ENCODE data around the gene WDFY1.

The WDFY1 gene

DNA sequence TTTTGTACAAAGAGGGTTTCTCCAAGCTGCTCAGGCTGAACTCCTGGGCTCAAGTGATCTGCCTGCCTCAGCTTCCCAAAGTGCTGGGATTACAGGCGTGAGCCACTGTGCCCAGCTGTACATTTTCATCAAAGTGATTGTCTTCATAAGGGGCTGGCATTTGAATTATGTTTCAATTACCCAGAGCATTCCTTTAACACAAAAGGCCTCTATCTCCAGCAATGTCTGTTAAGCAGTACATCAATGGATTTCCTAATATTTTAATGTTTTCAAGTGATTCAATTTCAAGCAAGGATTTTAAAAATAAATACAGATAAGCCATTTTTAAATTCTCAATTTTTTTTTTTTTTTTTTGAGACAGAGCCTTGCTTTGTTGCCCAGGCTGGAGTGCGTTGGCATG is 56.9 kb downstream of the WDFY1 start:
- no peak overlapping the region for H3K4me2 ChIP-seq (ENCODE audit: insufficient read depth, low read length)
- no peak overlapping the region for H3K9ac ChIP-seq (ENCODE audit: low read depth, low read length)
- H3K36me3 ChIP-seq (ENCODE audit: insufficient read depth, low read length) = peaks cover 12% of the 10 kb centered on the region
- DNase-seq = no peak
- ATAC-seq (ENCODE audit: insufficient read depth, low read depth) = no peak
- no peaks in the 10 kb centered on the region for H3K4me1 ChIP-seq (ENCODE audit: insufficient read depth, low read length)
- H4K20me1 ChIP-seq (ENCODE audit: insufficient read depth, low read length) = no peaks in the 10 kb centered on the region
- no peaks in the 10 kb centered on the region for H3K9me3 ChIP-seq (ENCODE audit: insufficient read depth, low read length, severe bottlenecking)
- no peaks in the 10 kb centered on the region for H3K27me3 ChIP-seq (ENCODE audit: insufficient read depth, low read length, poor library complexity)
- H3K27ac ChIP-seq (ENCODE audit: low read length) = no peak overlapping the region
- no peak for TF ChIP-seq EZH2 (IDR thresholded peaks at IDR 0.05; ENCODE audit: borderline replicate concordance, low read depth, low read length, severe bottlenecking)
- no peak for TF ChIP-seq CTCF (IDR thresholded peaks at IDR 0.05; ENCODE audit: borderline replicate concordance, extremely low read depth, low read length, poor library complexity, severe bottlenecking)
- no peak overlapping the region for H3K4me3 ChIP-seq (ENCODE audit: low read depth in 1 of 2, low read length in 2 of 2)
- no peaks in the 10 kb centered on the region for H3K79me2 ChIP-seq (ENCODE audit: insufficient read depth, low read length)
- H2AFZ ChIP-seq (ENCODE audit: low read depth, low read length) = no peak overlapping the region

DNA sequence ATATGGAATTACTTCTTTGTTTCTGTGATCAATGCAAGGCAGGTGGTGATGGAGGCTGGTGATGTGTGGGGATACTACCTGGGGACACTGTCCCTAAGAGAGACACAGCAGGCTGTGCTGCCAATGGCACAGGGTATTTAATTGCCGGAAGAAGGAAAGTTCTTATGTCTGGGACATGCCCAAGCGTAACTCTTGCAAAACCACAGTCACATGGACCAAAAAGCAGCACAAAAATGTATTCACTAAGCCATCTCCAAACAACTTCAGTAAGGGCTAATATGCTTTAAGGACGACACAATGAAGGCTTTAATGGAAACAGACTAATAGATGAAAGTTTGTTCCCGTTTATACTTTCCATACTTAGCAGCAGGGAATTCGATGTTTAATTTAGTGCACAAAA is 58.0 kb downstream of the WDFY1 start:
- Histone ChIP-seq H3K4me3 (ENCODE audit: low read depth in 1 of 2, low read length in 2 of 2) (no peak overlapping the region), H3K4me1 (ENCODE audit: insufficient read depth, low read length) (no peaks in the 10 kb centered on the region), H3K9me3 (ENCODE audit: insufficient read depth, low read length, severe bottlenecking) (no peaks in the 10 kb centered on the region), H2AFZ (ENCODE audit: low read depth, low read length) (no peak overlapping the region), H3K36me3 (ENCODE audit: insufficient read depth, low read length) (peaks cover 15% of the 10 kb centered on the region), H3K9ac (ENCODE audit: low read depth, low read length) (no peak overlapping the region), H3K4me2 (ENCODE audit: insufficient read depth, low read length) (no peak overlapping the region), H3K27me3 (ENCODE audit: insufficient read depth, low read length, poor library complexity) (no peaks in the 10 kb centered on the region), H4K20me1 (ENCODE audit: insufficient read depth, low read length) (no peaks in the 10 kb centered on the region), H3K79me2 (ENCODE audit: insufficient read depth, low read length) (no peaks in the 10 kb centered on the region), H3K27ac (ENCODE audit: low read length) (no peak overlapping the region)
- TF ChIP-seq CTCF (IDR thresholded peaks at IDR 0.05; ENCODE audit: borderline replicate concordance, extremely low read depth, low read length, poor library complexity, severe bottlenecking) (no peak), EZH2 (IDR thresholded peaks at IDR 0.05; ENCODE audit: borderline replicate concordance, low read depth, low read length, severe bottlenecking) (no peak)
- ATAC-seq (ENCODE audit: insufficient read depth, low read depth) (no peak), DNase-seq (no peak)

DNA sequence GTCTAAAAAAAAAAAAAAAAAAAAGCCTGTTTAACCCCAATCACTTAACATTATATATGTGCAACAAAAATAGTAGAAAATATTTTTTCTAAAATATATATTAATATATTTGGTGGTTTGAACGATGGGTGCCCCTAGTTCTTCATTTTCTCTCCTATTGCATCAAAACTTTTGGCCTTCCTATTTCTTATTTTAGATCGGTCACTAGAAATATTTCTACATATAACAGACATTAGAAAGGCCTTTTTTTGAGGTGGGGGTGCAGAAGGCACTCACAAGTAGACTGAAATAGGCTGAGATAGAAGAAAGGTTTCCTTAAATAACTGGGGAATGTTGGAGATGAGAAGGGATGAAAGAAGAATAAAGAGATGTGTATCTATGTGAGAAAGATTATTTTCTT is 58.4 kb downstream of the WDFY1 start:
- no peak overlapping the region for H3K4me3 ChIP-seq (ENCODE audit: low read depth in 1 of 2, low read length in 2 of 2)
- H3K36me3 ChIP-seq (ENCODE audit: insufficient read depth, low read length) = peaks cover 15% of the 10 kb centered on the region
- no peaks in the 10 kb centered on the region for H4K20me1 ChIP-seq (ENCODE audit: insufficient read depth, low read length)
- H3K9ac ChIP-seq (ENCODE audit: low read depth, low read length) = no peak overlapping the region
- TF ChIP-seq CTCF (IDR thresholded peaks at IDR 0.05; ENCODE audit: borderline replicate concordance, extremely low read depth, low read length, poor library complexity, severe bottlenecking) (no peak), EZH2 (IDR thresholded peaks at IDR 0.05; ENCODE audit: borderline replicate concordance, low read depth, low read length, severe bottlenecking) (no peak)
- H2AFZ ChIP-seq (ENCODE audit: low read depth, low read length) = no peak overlapping the region
- H3K9me3 ChIP-seq (ENCODE audit: insufficient read depth, low read length, severe bottlenecking) = no peaks in the 10 kb centered on the region
- no peaks in the 10 kb centered on the region for H3K27me3 ChIP-seq (ENCODE audit: insufficient read depth, low read length, poor library complexity)
- no peak for ATAC-seq (ENCODE audit: insufficient read depth, low read depth)
- no peak overlapping the region for H3K4me2 ChIP-seq (ENCODE audit: insufficient read depth, low read length)
- no peak for DNase-seq
- no peaks in the 10 kb centered on the region for H3K4me1 ChIP-seq (ENCODE audit: insufficient read depth, low read length)
- no peak overlapping the region for H3K27ac ChIP-seq (ENCODE audit: low read length)
- no peaks in the 10 kb centered on the region for H3K79me2 ChIP-seq (ENCODE audit: insufficient read depth, low read length)

DNA sequence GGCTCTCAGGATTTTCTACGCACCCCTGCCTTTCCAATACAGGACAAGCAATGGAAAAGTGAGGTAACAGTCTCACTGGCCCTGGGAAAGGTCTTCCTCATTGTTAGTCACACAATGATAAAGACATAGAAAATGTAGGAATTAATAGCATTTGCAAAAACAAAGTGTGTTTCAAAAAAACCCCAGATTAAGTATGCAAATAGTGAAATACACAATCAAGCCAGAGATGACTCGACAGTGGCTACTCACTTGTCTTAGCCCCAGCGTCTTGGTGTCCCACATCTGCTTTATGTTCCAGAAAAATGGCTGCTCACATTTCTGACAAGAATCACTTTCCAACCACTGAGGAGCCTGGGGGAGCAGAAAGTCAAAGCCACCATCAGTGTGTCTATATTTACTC is 60.7 kb downstream of the WDFY1 start:
- peaks cover 23% of the 10 kb centered on the region for H3K36me3 ChIP-seq (ENCODE audit: insufficient read depth, low read length)

More for the DNA sequence above, 60.7 kb downstream of the WDFY1 start:
- no peak for ATAC-seq (ENCODE audit: insufficient read depth, low read depth)
- no peaks in the 10 kb centered on the region for H3K79me2 ChIP-seq (ENCODE audit: insufficient read depth, low read length)
- TF ChIP-seq CTCF (IDR thresholded peaks at IDR 0.05; ENCODE audit: borderline replicate concordance, extremely low read depth, low read length, poor library complexity, severe bottlenecking) = no peak
- no peak overlapping the region for H3K4me3 ChIP-seq (ENCODE audit: low read depth in 1 of 2, low read length in 2 of 2)
- no peak for DNase-seq
- no peaks in the 10 kb centered on the region for H3K9me3 ChIP-seq (ENCODE audit: insufficient read depth, low read length, severe bottlenecking)
- H3K4me2 ChIP-seq (ENCODE audit: insufficient read depth, low read length) = no peak overlapping the region
- H3K27ac ChIP-seq (ENCODE audit: low read length) = no peak overlapping the region
- H3K4me1 ChIP-seq (ENCODE audit: insufficient read depth, low read length) = no peaks in the 10 kb centered on the region
- H2AFZ ChIP-seq (ENCODE audit: low read depth, low read length) = no peak overlapping the region
- no peaks in the 10 kb centered on the region for H4K20me1 ChIP-seq (ENCODE audit: insufficient read depth, low read length)
- no peaks in the 10 kb centered on the region for H3K27me3 ChIP-seq (ENCODE audit: insufficient read depth, low read length, poor library complexity)
- H3K9ac ChIP-seq (ENCODE audit: low read depth, low read length) = no peak overlapping the region
